HepG2 (cell line): ENCODE results near the gene STRADB. TPM values are rescaled to one million over a fixed set of nuclear protein-coding genes. Genes with fewer than 3 reads are reported as not detected.

Experiments
- ATAC-seq: fragments of 200-7000 bp; cut with Tn5 transposase; 3 replicates; pipeline ENCODE4 v1.9.1; 2020; ENCODE audit warnings: mild to moderate bottlenecking, moderate library complexity
- BruUV-seq: library from RNA; stranded (reverse); fragments of 400-500 nt; replicated peaks from 2 replicates; lab custom pipeline; 2021; lab: Mats Ljungman, UMichigan
- CTCF ChIA-PET: fragments of 300-600 bp; formaldehyde crosslinking; extraction: SDS; loops from one replicate; lab custom pipeline; 2021; ENCODE audit warnings: low total read pairs, inconsistent platforms, low intra/inter-chr PET ratio; lab: Yijun Ruan, JAX
- POLR2A ChIA-PET: fragments of 350-600 bp; sonication (Branson Sonifier 250); formaldehyde crosslinking; loops from one replicate; lab custom pipeline; 2020; ENCODE audit warnings: antibody characterized with exemption, inconsistent platforms; lab: Yijun Ruan, JAX
- DNase-seq: peaks from one replicate; pipeline ENCODE4 v3.0.0-alpha.2; 2015; ENCODE audit warnings: low spot score
- FAIRE-seq: peaks from 3 replicates; lab custom pipeline; 2011; peaks lifted over from hg19 to GRCh38; lab: Jason Lieb, UNC
- H2AFZ ChIP-seq: one replicate; pipeline ENCODE4 v1.6.1; 2011; ENCODE audit warnings: low read length, inconsistent platforms
- H3K27ac ChIP-seq: fragments of 300-600 bp; 3 replicates; pipeline ENCODE4 v1.8.0; 2011; ENCODE audit warnings: mixed run types, mild to moderate bottlenecking, mixed read lengths, low read length, inconsistent platforms; ENCODE audit not compliant: insufficient read depth; ENCODE audit errors: extremely low read length
- H3K27me3 ChIP-seq, 2 experiments: fragments of 200-600 bp in 1 of 2; 2 replicates in 1 of 2; 3 replicates in 1 of 2; pipeline versions ENCODE4 v1.6.0 to v1.8.0; 2011; ENCODE audit warnings: low read length in 2 of 2, mild to moderate bottlenecking in 2 of 2, moderate library complexity in 2 of 2, inconsistent platforms in 1 of 2; ENCODE audit not compliant: insufficient read depth in 2 of 2, control insufficient read depth in 1 of 2
- H3K36me3 ChIP-seq, 2 experiments: fragments of 200-600 bp in 1 of 2; replicated peaks in 1 of 2; 2 replicates in 1 of 2; 3 replicates in 1 of 2; pipeline versions ENCODE4 v1.5.1 to v1.8.0; 2011; ENCODE audit warnings: low read length in 2 of 2, inconsistent platforms in 1 of 2; ENCODE audit not compliant: insufficient read depth in 2 of 2, control insufficient read depth in 1 of 2
- H3K4me1 ChIP-seq: 2 replicates; pipeline ENCODE4 v1.5.1; 2012; ENCODE audit warnings: low read length, inconsistent platforms; ENCODE audit not compliant: insufficient read depth
- H3K4me2 ChIP-seq: 2 replicates; pipeline ENCODE4 v1.6.0; 2011; ENCODE audit warnings: low read depth, low read length, inconsistent platforms
- H3K4me3 ChIP-seq, 3 experiments: fragments of 200-600 bp in 1 of 3; sonication (generic), shearing (Covaris generic) in 1 of 3; replicated peaks in 1 of 3; 2 replicates each; pipeline ENCODE4 v1.5.1; 2011 to 2016; ENCODE audit warnings: low read length in 3 of 3, inconsistent platforms in 2 of 3, low read depth in 2 of 3, mild to moderate bottlenecking in 2 of 3, control low read depth in 1 of 3, mixed read lengths in 1 of 3; ENCODE audit not compliant: insufficient read depth in 1 of 3
- H3K79me2 ChIP-seq: one replicate; pipeline ENCODE4 v1.6.1; 2011; ENCODE audit warnings: low read length, inconsistent platforms; ENCODE audit not compliant: insufficient read depth
- H3K9ac ChIP-seq: 2 replicates; pipeline ENCODE4 v1.6.0; 2011; ENCODE audit warnings: mild to moderate bottlenecking, low read depth, low read length, inconsistent platforms; ENCODE audit not compliant: insufficient read depth
- H3K9me3 ChIP-seq: 2 replicates; pipeline ENCODE4 v1.5.1; 2012; ENCODE audit warnings: mild to moderate bottlenecking, low read length
- H4K20me1 ChIP-seq: 2 replicates; pipeline ENCODE4 v1.6.0; 2011; ENCODE audit warnings: inconsistent platforms, mild to moderate bottlenecking, low read length, moderate library complexity; ENCODE audit not compliant: insufficient read depth
- ARNT ChIP-seq: fragments of 450-650 bp; IDR thresholded peaks from 2 replicates; pipeline ENCODE4 v1.6.1; 2017
- ARNT2 ChIP-seq: sonication (generic); formaldehyde crosslinking; IDR thresholded peaks from 2 replicates; pipeline ENCODE4 v1.8.0; 2022; ENCODE audit warnings: mild to moderate bottlenecking, low read depth, missing genetic modification reagents, moderate library complexity
- CREB3 ChIP-seq: sonication (generic); formaldehyde crosslinking; IDR thresholded peaks from 2 replicates; pipeline ENCODE4 v1.5.0; 2020; ENCODE audit warnings: missing genetic modification reagents
- FOXA1 ChIP-seq, 2 experiments: fragments of 450-650 bp in 1 of 2; sonication (generic) in 1 of 2; formaldehyde crosslinking in 1 of 2; IDR thresholded peaks; 2 replicates each; pipeline versions ENCODE4 v1.4.0 to v1.6.1; 2016 to 2020; ENCODE audit warnings: missing genetic modification reagents in 1 of 2
- FOXO4 ChIP-seq: sonication (generic); formaldehyde crosslinking; conservative IDR thresholded peaks from 2 replicates; pipeline ENCODE4 v1.8.1; 2023; ENCODE audit warnings: missing genetic modification reagents
- HDAC1 ChIP-seq: sonication (generic); formaldehyde crosslinking; IDR thresholded peaks from 2 replicates; pipeline ENCODE4 v1.5.1; 2020; ENCODE audit warnings: mild to moderate bottlenecking, missing genetic modification reagents
- HMG20A ChIP-seq: IDR thresholded peaks from 2 replicates; pipeline ENCODE4 v1.6.1; 2016; ENCODE audit warnings: borderline replicate concordance
- LCORL ChIP-seq, 2 experiments: fragments of 450-650 bp in 1 of 2; sonication (generic) in 1 of 2; formaldehyde crosslinking in 1 of 2; IDR thresholded peaks; 2 replicates each; pipeline versions ENCODE4 v1.5.0 to v1.6.1; 2017 to 2020; ENCODE audit warnings: antibody characterized with exemption in 1 of 2, missing genetic modification reagents in 1 of 2
- MBNL3 ChIP-seq: fragments of 250-450 bp; sonication (Bioruptor Pico); conservative IDR thresholded peaks from 2 replicates; pipeline ENCODE4 v1.8.0; 2022; ENCODE audit warnings: mild to moderate bottlenecking, inconsistent platforms
- NR3C1 ChIP-seq: sonication (generic); formaldehyde crosslinking; IDR thresholded peaks from 2 replicates; pipeline ENCODE4 v1.4.0; 2020; ENCODE audit warnings: missing genetic modification reagents
- SMAD3 ChIP-seq: sonication (generic); formaldehyde crosslinking; IDR thresholded peaks from 2 replicates; pipeline ENCODE4 v1.4.0; 2020; ENCODE audit warnings: missing genetic modification reagents
- SRY ChIP-seq: sonication (generic); formaldehyde crosslinking; IDR thresholded peaks from 2 replicates; pipeline ENCODE4 v1.8.0; 2022; ENCODE audit warnings: mild to moderate bottlenecking, missing genetic modification reagents
- ZBTB49 ChIP-seq: sonication (generic); formaldehyde crosslinking; IDR thresholded peaks from 2 replicates; pipeline ENCODE4 v1.4.0; 2020; ENCODE audit warnings: missing genetic modification reagents, borderline replicate concordance
- ZNF687 ChIP-seq: sonication (generic); formaldehyde crosslinking; IDR thresholded peaks from 2 replicates; pipeline ENCODE4 v1.5.1; 2020; ENCODE audit warnings: mild to moderate bottlenecking, missing genetic modification reagents, moderate library complexity
- WGBS: methylation state at CpG from one replicate; pipeline ENCODE4 v1.1.6; 2017; ENCODE audit warnings: low lambda C conversion rate; 5-methylcytosine and 5-hydroxymethylcytosine counted together
- in situ Hi-C: cut with HindIII; loops from 2 replicates; pipeline ENCODE4 v1.10.0; 2017; ENCODE audit warnings: low pct_unique_long_range_greater_than_20kb; ENCODE audit not compliant: extremely low pct_ligation_motif_present
- intact Hi-C: fragments of 100-400 bp; cut with micrococcal nuclease; formaldehyde crosslinking; loops from one replicate; pipeline ENCODE4 v1.10.0; 2022; ENCODE audit not compliant: unreplicated experiment
- polyA plus RNA-seq, 8 experiments: library from polyadenylated mRNA; depleted of rRNA in 3 of 8; stranded (reverse) in 7 of 8; unstranded in 1 of 8; fragments of >200 nt; fragmentation: Illumina TruSeq in 4 of 8; extraction: Trizol in 4 of 8; gene quantifications; 2 replicates each; pipeline versions ENCODE4 v1.2.1 to v1.2.3, GENCODE V29; 2011 to 2016; ENCODE audit warnings: low read depth in 4 of 8, missing spikeins in 1 of 8, mixed read lengths in 1 of 8; ENCODE audit not compliant: insufficient read depth in 1 of 8
- total RNA-seq, 5 experiments: library from RNA; depleted of rRNA; stranded (reverse); fragments of >200 nt; fragmentation: Illumina TruSeq; extraction: Trizol; gene quantifications; 2 replicates each; pipeline ENCODE4 v1.2.3, GENCODE V29; 2016; ENCODE audit warnings: low read depth in 1 of 5

The STRADB gene
- total and polyA plus RNA-seq, 2 of the 13 experiments (the other 11 are each of a cell fraction or from before 2014, with no cell fraction given): 34.1 to 66.6 TPM

- no peak for TF ChIP-seq ZBTB49
- TF ChIP-seq, all 625 proteins: peak for 4
These were observed 32.4 kb upstream of the STRADB start (continued) for GRCh38 chr2:201419057-201419635.

- FAIRE-seq: no peak
- TF ChIP-seq ZNF687 (CRISPR knock-in tag) (no peak), LCORL (IDR thresholded peaks at IDR 0.05) (no peak), LCORL (CRISPR knock-in tag; IDR thresholded peaks at IDR 0.05) (no peak), HDAC1 (CRISPR knock-in tag) (no peak), FOXA1 (IDR thresholded peaks at IDR 0.05) (no peak), FOXA1 (CRISPR knock-in tag; IDR thresholded peaks at IDR 0.05) (no peak), SMAD3 (no peak), ARNT2 (CRISPR knock-in tag) (no peak), HMG20A (no peak), NR3C1 (CRISPR knock-in tag) (no peak), SRY (CRISPR knock-in tag) (no peak), ARNT (no peak), CREB3 (CRISPR knock-in tag) (no peak), FOXO4 (CRISPR knock-in tag) (no peak), MBNL3 (no peak)
These were observed 31.6 kb upstream of the STRADB start for GRCh38 chr2:201419986-201420385.

More at GRCh38 chr2:201419986-201420385, 31.6 kb upstream of the STRADB start:
- ATAC-seq (no peak), DNase-seq (no peak)
- Histone ChIP-seq H3K36me3 (peaks cover 3 to 7% of the 10 kb centered on the region in 2 experiments; a peak in 2 of 5 replicates), H3K27ac (no peak overlapping the region), H3K9ac (no peak overlapping the region), H3K27me3 (no peaks in the 10 kb centered on the region), H3K4me3 (no peak overlapping the region), H3K4me2 (no peak overlapping the region), H4K20me1 (no peaks in the 10 kb centered on the region), H2AFZ (no peak overlapping the region), H3K4me1 (peaks cover 14% of the 10 kb centered on the region; the same call in 1 of the 2 replicates), H3K79me2 (peaks cover 2% of the 10 kb centered on the region), H3K9me3 (no peaks in the 10 kb centered on the region)
- ChIA-PET POLR2A (no interaction called here), CTCF (no interaction called here)
- intact Hi-C loops: no loop called here
- BruUV-seq: TSS peak; percentile 30
- 97% methylated on average over 4 of the region's 4 CpGs for WGBS
- in situ Hi-C loops: no loop called here
